Progenitor cell of endocrine pancreas (in vitro differentiated cells): ENCODE measurements around the gene BCO1. TPM values are rescaled to one million over a fixed set of nuclear protein-coding genes. Genes with fewer than 3 reads are reported as not detected.

Experiments
- DNase-seq: peaks from one replicate; pipeline ENCODE4 v3.0.0; 2021; ENCODE audit warnings: low spot score; ENCODE audit not compliant: unreplicated experiment
- H3K27ac Mint-ChIP-seq: 2 replicates; pipeline ENCODE4 v1.8.0; 2021; ENCODE audit warnings: mild to moderate bottlenecking, moderate library complexity, mixed read lengths
- H3K27me3 Mint-ChIP-seq: 2 replicates; pipeline ENCODE4 v1.8.0; 2021; ENCODE audit warnings: mixed read lengths
- H3K36me3 Mint-ChIP-seq: 2 replicates; pipeline ENCODE4 v1.8.0; 2022; ENCODE audit warnings: mixed read lengths; ENCODE audit not compliant: insufficient read depth
- H3K4me1 Mint-ChIP-seq: 2 replicates; pipeline ENCODE4 v1.8.0; 2021; ENCODE audit warnings: low read depth, mixed read lengths
- H3K4me3 Mint-ChIP-seq: 2 replicates; pipeline ENCODE4 v1.8.0; 2021; ENCODE audit warnings: low read depth, mild to moderate bottlenecking, moderate library complexity, mixed read lengths
- H3K9me3 Mint-ChIP-seq: 2 replicates; pipeline ENCODE4 v1.8.0; 2021; ENCODE audit warnings: low read depth, mixed read lengths
- CTCF ChIP-seq: fragments of 200-600 bp; sonication (generic); IDR thresholded peaks from one replicate; pipeline ENCODE4 v1.5.0; 2021; ENCODE audit warnings: antibody characterized with exemption, mild to moderate bottlenecking; ENCODE audit not compliant: unreplicated experiment
- total RNA-seq: library from RNA; stranded (reverse); gene quantifications from 2 replicates; pipeline ENCODE4 v1.2.1, GENCODE V29; 2021

The BCO1 gene
- total RNA-seq, 1 donor from 2014 or later: 3.3 TPM

- DNase-seq: no peak
- H3K4me3 Mint-ChIP-seq: no peak overlapping the region
- H3K4me1 Mint-ChIP-seq: no peaks in the 10 kb centered on the region
- H3K27me3 Mint-ChIP-seq: peaks cover 21% of the 10 kb centered on the region
- no peak overlapping the region for H3K27ac Mint-ChIP-seq
- H3K9me3 Mint-ChIP-seq: no peaks in the 10 kb centered on the region
- no peaks in the 10 kb centered on the region for H3K36me3 Mint-ChIP-seq
- TF ChIP-seq CTCF: no peak
Measured at GRCh38 chr16:81198635-81199034, 39.9 kb upstream of the BCO1 start.

- Mint-ChIP-seq H3K27me3 (peaks cover 12% of the 10 kb centered on the region), H3K27ac (no peak overlapping the region), H3K36me3 (no peaks in the 10 kb centered on the region), H3K4me3 (no peak overlapping the region), H3K4me1 (no peaks in the 10 kb centered on the region), H3K9me3 (no peaks in the 10 kb centered on the region)
- DNase-seq: no peak
- TF ChIP-seq CTCF: no peak
Measured at GRCh38 chr16:81201267-81201666, 37.2 kb upstream of the BCO1 start.

GRCh38 chr16:81204798-81205680 lies 33.5 kb upstream of the BCO1 start:
- DNase-seq: no peak
- H3K4me3 Mint-ChIP-seq: no peak overlapping the region
- no peaks in the 10 kb centered on the region for H3K4me1 Mint-ChIP-seq
- no peaks in the 10 kb centered on the region for H3K36me3 Mint-ChIP-seq
- TF ChIP-seq CTCF: peak; percentile 75
- H3K27ac Mint-ChIP-seq: no peak overlapping the region
- H3K9me3 Mint-ChIP-seq: no peaks in the 10 kb centered on the region
- peaks cover 25% of the 10 kb centered on the region for H3K27me3 Mint-ChIP-seq

- no peak for DNase-seq
- Mint-ChIP-seq H3K27ac (no peak overlapping the region), H3K9me3 (no peaks in the 10 kb centered on the region), H3K4me1 (no peaks in the 10 kb centered on the region), H3K4me3 (no peak overlapping the region), H3K27me3 (peaks cover 37% of the 10 kb centered on the region), H3K36me3 (no peaks in the 10 kb centered on the region)
- no peak for TF ChIP-seq CTCF
Measured at GRCh38 chr16:81207076-81207475, 31.4 kb upstream of the BCO1 start.

GRCh38 chr16:81210807-81211206 lies 27.7 kb upstream of the BCO1 start:
- H3K27me3 Mint-ChIP-seq: peaks cover 41% of the 10 kb centered on the region
- H3K4me3 Mint-ChIP-seq: no peak overlapping the region
- no peaks in the 10 kb centered on the region for H3K4me1 Mint-ChIP-seq
- DNase-seq: no peak
- TF ChIP-seq CTCF: no peak
- H3K36me3 Mint-ChIP-seq: no peaks in the 10 kb centered on the region
- no peaks in the 10 kb centered on the region for H3K9me3 Mint-ChIP-seq
- H3K27ac Mint-ChIP-seq: no peak overlapping the region
